Stimulated activated CD8-positive, alpha-beta memory T cell treated with anti-CD3 and anti-CD28 coated beads, Interleukin-2, amount 100 ng/mL, for 48 hours (primary cell): ENCODE measurements around the gene ZNRF1.
"Not testable (repeated sequence)": the region's sequence is repeated elsewhere in the genome, so short reads cannot be mapped to it uniquely, and the experiment has no call there.

Experiments
- DNase-seq, 2 donors: peaks; one replicate each; pipeline ENCODE4 v3.0.0-alpha.2; 2020; ENCODE audit warnings: low read depth in 2 of 2

The ZNRF1 gene

DNA sequence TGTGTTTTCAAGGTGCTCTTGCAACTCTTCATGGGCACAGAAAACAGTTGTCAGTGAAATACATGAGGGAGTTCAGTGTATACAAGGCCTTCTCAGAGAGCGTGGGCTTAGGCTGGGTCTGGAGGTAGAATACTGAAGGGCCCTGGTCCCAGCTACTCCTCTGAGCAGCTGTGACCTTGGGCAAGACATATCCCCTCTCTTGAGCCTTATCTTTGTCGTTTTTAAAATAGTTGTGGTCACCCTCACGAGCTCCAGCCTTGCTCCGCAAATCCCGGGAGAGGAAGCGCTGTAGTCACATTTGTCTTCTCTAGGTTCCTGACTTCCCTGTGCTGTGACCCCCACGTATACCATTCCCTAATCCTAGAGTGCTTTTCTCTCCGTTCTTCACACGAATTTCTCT is 3.6 kb downstream of the ZNRF1 start:
- DNase-seq: no peak

DNA sequence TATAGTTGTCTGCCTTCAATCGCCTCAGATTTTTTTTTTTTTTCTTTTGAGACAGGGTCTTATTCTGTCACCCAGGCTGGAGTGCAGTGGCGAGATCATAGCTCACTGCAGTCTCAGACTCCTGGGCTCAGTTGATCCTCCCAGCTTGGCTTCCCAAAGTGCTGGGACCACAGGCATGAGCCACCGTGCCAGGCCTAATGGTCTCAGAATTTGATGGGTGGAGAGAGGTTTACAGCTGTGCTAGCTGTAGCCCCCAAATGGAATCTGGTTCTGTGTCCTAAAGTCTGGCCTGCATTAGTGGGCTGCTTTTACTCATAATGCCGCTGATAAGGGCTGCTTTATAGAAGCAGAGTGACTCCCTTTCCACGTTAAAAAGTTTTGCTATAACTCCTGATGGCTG is 5.1 kb downstream of the ZNRF1 start:
- DNase-seq: no peak

DNA sequence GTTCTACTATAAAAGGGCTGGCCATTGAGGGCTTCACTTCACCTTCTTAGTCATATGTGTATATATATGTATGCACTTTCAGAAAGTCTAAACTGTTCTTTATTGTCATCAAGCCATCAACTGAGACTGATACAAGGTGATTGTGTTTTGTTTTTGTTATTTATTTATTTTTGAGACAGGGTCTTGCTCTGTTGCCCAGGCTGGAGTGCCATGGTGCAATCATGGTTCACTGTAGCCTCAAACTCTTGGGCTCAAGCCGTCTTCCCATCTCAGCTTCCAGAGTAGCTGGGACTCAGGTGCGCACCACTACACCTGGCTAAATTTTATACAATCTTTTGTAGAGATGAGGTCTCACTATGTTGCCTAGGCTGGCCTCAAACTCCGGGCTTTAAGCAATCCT is 5.6 kb downstream of the ZNRF1 start:
- DNase-seq: no peak

- DNase-seq: no peak
Measured at GRCh38 chr16:75005697-75006096, 6.9 kb downstream of the ZNRF1 start.

DNA sequence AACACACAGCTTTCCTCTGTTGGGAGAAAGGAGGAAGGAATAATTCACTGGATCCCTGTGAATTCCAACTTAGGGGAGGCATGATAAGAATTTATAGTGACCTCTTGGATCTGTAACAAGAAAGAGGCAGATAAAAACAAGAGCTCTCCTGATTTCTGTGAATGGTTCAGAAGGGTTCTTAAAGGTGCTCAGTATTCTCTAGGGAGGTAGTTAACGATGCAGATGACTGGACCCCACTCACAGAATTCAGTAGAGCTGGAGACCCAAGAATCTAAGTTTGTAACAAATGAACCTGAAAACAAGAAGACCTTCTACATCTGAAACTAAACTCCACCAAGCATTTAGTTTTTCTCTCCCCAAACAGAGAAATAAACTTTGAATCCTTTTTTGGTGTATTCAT is 8.6 kb downstream of the ZNRF1 start:
- DNase-seq: no peak

GRCh38 chr16:75010427-75010826 is 11.6 kb downstream of the ZNRF1 start:
- DNase-seq: no peak

DNA sequence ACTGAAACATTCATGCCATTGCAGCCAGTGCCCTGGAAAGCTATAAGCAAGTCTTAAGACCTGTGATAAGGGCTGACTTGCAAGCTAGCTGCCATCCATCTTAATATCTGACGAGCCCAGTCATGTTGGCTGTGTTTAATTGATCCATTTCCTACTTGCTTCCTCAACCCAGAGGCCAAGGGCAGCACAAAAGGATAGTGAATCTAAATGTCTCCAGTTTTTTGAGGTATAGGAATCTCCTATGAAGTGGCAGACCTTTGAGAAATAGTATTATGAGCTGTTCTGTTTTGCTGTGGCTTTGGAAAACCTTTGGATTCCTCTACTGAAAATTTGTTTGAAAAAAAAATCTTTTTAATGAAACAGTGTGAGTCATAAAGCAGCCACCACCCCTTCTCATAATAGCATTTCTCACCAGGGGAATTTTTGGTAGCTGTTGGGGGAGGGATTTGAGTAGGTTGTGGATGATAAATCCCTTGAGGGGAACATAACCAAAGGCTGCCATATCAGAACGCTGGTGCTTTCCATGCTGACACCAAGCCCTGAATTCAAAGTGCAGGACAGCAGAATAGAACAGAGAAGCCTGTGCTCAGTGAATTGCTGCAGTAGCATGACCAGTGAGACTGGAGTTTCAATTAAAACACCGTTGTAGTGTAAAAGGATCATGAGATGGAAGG is 12.9 kb downstream of the ZNRF1 start:
- DNase-seq: peak in 1 of 2 donors; percentile 9

DNA sequence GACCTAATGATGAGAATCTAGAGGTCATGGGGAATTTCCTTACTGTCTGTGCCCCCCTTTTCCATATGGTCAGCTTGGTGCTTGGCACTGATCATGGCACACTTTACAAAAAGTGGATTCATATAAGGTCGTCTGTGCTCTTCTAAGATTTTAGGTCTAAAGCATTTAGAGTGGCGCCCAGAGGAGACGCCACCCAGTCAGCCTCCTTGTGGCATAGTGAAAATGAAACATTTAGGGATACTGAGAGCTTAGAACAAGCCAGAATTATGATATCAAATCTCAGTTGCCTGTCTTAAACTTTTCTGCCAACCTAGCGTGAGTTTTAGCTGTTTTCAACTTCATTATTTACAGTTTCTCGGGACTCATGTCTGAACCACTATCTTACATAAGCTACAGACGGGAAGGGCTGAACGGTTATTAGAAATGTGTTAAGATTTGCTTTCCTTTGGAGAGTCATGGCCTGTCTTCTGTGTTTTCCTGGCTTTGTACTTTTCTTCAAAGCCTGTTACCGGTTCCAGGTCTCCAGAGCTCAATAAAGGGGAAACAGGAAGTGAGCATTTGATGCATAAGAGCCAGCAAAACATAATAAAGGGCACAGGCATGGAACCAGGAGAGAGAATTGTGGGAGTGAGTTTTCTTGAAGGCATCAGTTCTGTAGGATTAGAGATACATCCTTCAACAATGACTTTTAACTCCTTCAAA is 13.7 kb downstream of the ZNRF1 start:
- no peak for DNase-seq

- not testable (repeated sequence) for DNase-seq
Measured at GRCh38 chr16:75013123-75013522, 14.3 kb downstream of the ZNRF1 start.

GRCh38 chr16:75014318-75014717 is 15.5 kb downstream of the ZNRF1 start:
- no peak for DNase-seq

GRCh38 chr16:75016451-75017081 is 17.7 kb downstream of the ZNRF1 start:
- DNase-seq: not testable (repeated sequence)

DNA sequence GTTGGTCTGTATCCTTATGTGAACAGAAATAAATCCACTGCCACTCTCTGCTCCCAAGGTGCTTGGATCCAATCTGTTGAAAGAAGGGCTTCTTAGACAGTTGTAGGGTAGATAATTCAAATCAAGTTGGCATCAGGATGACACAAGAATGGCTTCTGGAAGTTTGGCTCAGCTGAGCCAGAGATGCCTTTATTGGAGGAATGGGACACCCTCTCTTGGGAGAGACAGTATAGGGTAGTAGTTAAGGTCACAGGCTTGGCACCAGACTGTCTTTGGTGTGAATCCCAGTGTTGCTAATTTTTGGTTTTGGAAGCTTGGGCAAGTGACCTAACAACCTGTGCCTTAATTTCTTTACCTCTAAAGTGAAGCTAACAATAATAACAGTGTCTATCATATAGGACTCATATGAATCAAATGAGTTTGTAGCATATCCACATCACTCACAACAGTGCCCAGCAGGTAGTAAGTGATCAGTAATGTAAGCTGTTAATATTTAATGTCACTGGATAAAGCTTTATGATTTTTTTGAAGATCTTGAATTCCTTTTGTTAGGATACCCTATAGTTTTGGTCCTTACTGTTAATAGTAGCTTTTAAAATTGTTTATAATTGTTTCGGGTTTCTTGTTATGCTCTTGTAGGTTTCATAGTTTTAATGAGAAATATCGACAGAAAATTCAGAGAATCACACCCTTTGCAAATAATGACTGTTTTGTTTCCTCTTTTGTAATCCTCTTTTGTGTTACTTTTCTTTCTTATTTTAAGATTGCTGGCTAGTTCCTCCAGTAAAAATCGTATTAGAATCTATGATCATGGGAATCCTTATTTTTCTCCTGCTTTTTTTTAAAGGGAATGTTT is 19.1 kb downstream of the ZNRF1 start:
- DNase-seq: no peak

- no peak for DNase-seq
Measured at GRCh38 chr16:75019007-75019406, 20.2 kb downstream of the ZNRF1 start.

- DNase-seq: no peak
Measured at GRCh38 chr16:75019586-75019985, 20.8 kb downstream of the ZNRF1 start.

- no peak for DNase-seq
Measured at GRCh38 chr16:75021410-75021809, 22.6 kb downstream of the ZNRF1 start.

GRCh38 chr16:75022567-75022966 is 23.7 kb downstream of the ZNRF1 start:
- no peak for DNase-seq

- no peak for DNase-seq
Measured at GRCh38 chr16:75023009-75023408, 24.2 kb downstream of the ZNRF1 start.

GRCh38 chr16:75024182-75024581 is 25.4 kb downstream of the ZNRF1 start:
- DNase-seq: no peak

- DNase-seq: no peak
Measured at GRCh38 chr16:75024594-75024993, 25.8 kb downstream of the ZNRF1 start.

GRCh38 chr16:75025761-75026160 is 26.9 kb downstream of the ZNRF1 start:
- no peak for DNase-seq

DNA sequence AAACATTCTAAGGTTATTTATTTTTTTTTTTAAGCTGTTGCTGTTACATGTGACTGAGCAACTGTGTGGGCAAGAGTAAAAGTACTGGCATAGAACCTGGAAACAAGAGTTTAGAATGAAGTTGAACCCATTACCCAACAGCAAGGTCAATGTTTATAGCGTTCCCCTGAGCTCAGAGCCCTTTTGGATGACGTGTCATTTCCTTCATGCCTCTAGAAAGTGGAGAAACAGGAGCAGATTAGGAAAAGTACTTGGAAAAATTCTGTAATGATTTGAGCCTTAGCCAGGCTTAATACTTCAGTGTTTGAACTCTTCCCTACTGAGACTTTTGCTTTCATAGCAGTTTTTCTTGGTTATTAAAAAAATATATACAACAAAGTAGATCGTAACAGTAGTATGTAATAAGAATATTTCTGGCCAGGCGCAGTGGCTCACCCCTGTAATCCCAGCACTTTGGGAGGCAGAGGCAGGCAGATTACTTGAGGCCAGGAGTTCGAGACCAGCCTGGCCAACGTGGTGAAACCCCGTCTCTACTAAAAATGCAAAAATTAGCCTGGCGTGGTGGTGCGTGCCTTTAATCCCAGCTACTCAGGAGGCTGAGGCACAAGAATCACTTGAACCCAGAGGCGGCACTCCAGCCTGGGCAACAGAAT is 27.5 kb downstream of the ZNRF1 start:
- not testable (repeated sequence) for DNase-seq
